Astrocyte (in vitro differentiated cells and primary cell): ENCODE data around the gene OVCH1. TPM values are rescaled to one million over a fixed set of nuclear protein-coding genes. Genes with fewer than 3 reads are reported as not detected.

Source experiments
- DNase-seq: peaks from one replicate; pipeline ENCODE4 v3.0.0-alpha.2; 2010; ENCODE audit warnings: low read depth
- FAIRE-seq: peaks from 2 replicates; lab custom pipeline; 2011; peaks lifted over from hg19 to GRCh38; lab: Jason Lieb, UNC
- H2AFZ ChIP-seq: 2 replicates; pipeline ENCODE4 v1.6.0; 2012; ENCODE audit warnings: low read depth, low read length, inconsistent platforms
- H3K27ac ChIP-seq: 2 replicates; pipeline ENCODE4 v1.5.1; 2011; ENCODE audit warnings: low read depth, low read length, inconsistent platforms
- H3K27me3 ChIP-seq: 2 replicates; pipeline ENCODE4 v1.6.0; 2011; ENCODE audit warnings: low read length, inconsistent platforms; ENCODE audit not compliant: insufficient read depth
- H3K36me3 ChIP-seq: 2 replicates; pipeline ENCODE4 v1.5.1; 2011; ENCODE audit warnings: low read length, inconsistent platforms; ENCODE audit not compliant: insufficient read depth
- H3K4me1 ChIP-seq: 2 replicates; pipeline ENCODE4 v1.5.1; 2011; ENCODE audit warnings: low read length, inconsistent platforms; ENCODE audit not compliant: insufficient read depth
- H3K4me2 ChIP-seq: 2 replicates; pipeline ENCODE4 v1.6.0; 2012; ENCODE audit warnings: low read length, inconsistent platforms
- H3K4me3 ChIP-seq: 2 replicates; pipeline ENCODE4 v1.5.1; 2011; ENCODE audit warnings: low read depth, mild to moderate bottlenecking, low read length, inconsistent platforms; ENCODE audit not compliant: insufficient read depth
- H3K79me2 ChIP-seq: 2 replicates; pipeline ENCODE4 v1.6.0; 2012; ENCODE audit warnings: mild to moderate bottlenecking, low read length, inconsistent platforms; ENCODE audit not compliant: insufficient read depth
- H3K9ac ChIP-seq: 2 replicates; pipeline ENCODE4 v1.6.0; 2012; ENCODE audit warnings: mild to moderate bottlenecking, low read length, inconsistent platforms
- H3K9me3 ChIP-seq: 2 replicates; pipeline ENCODE4 v1.5.1; 2012; ENCODE audit warnings: low read depth, mild to moderate bottlenecking, low read length, inconsistent platforms; ENCODE audit not compliant: insufficient read depth
- H4K20me1 ChIP-seq: 2 replicates; pipeline ENCODE4 v1.6.0; 2012; ENCODE audit warnings: low read length, inconsistent platforms; ENCODE audit not compliant: insufficient read depth
- H3K27ac Mint-ChIP-seq: one replicate; pipeline ENCODE4 v1.8.0; 2021; ENCODE audit warnings: mild to moderate bottlenecking, mixed read lengths; ENCODE audit not compliant: unreplicated experiment
- H3K27me3 Mint-ChIP-seq: one replicate; pipeline ENCODE4 v1.8.0; 2021; ENCODE audit warnings: low read depth, mixed read lengths; ENCODE audit not compliant: unreplicated experiment
- H3K36me3 Mint-ChIP-seq: one replicate; pipeline ENCODE4 v1.8.0; 2021; ENCODE audit warnings: low read depth, mixed read lengths; ENCODE audit not compliant: unreplicated experiment
- H3K4me1 Mint-ChIP-seq: one replicate; pipeline ENCODE4 v1.8.0; 2021; ENCODE audit warnings: low read depth, mixed read lengths; ENCODE audit not compliant: unreplicated experiment
- H3K4me3 Mint-ChIP-seq: one replicate; pipeline ENCODE4 v1.8.0; 2021; ENCODE audit warnings: mild to moderate bottlenecking, moderate library complexity, mixed read lengths; ENCODE audit not compliant: unreplicated experiment
- H3K9me3 Mint-ChIP-seq: one replicate; pipeline ENCODE4 v1.8.0; 2021; ENCODE audit warnings: mild to moderate bottlenecking, mixed read lengths; ENCODE audit not compliant: unreplicated experiment
- EZH2 ChIP-seq: IDR thresholded peaks from 2 replicates; pipeline ENCODE4 v1.6.1; 2012; ENCODE audit warnings: mild to moderate bottlenecking, low read length, inconsistent platforms; ENCODE audit not compliant: insufficient read depth
- total RNA-seq: library from RNA; stranded (reverse); gene quantifications from 2 replicates; pipeline ENCODE4 v1.2.1, GENCODE V29; 2021
- TF ChIP-seq, protein P1 (sequence below): IDR thresholded peaks from 2 replicates; pipeline ENCODE4 v1.5.1; 2011; ENCODE audit warnings: low read depth, mild to moderate bottlenecking, inconsistent platforms, low read length, moderate library complexity; ENCODE audit not compliant: insufficient read depth

Gene OVCH1
- total RNA-seq, 1 donor from 2014 or later: not detected

GRCh38 chr12:29415111-29415510, 82.4 kb downstream of the OVCH1 start:
- no peaks in the 10 kb centered on the region for H3K9me3 ChIP-seq
- Mint-ChIP-seq H3K9me3 (peaks cover 8% of the 10 kb centered on the region), H3K4me1 (no peaks in the 10 kb centered on the region), H3K36me3 (no peaks in the 10 kb centered on the region), H3K27ac (no peak overlapping the region), H3K27me3 (no peaks in the 10 kb centered on the region), H3K4me3 (no peak overlapping the region)
- H3K27me3 ChIP-seq: no peaks in the 10 kb centered on the region
- no peak overlapping the region for H3K9ac ChIP-seq
- H3K4me2 ChIP-seq: no peak overlapping the region
- TF ChIP-seq, protein P1, sequence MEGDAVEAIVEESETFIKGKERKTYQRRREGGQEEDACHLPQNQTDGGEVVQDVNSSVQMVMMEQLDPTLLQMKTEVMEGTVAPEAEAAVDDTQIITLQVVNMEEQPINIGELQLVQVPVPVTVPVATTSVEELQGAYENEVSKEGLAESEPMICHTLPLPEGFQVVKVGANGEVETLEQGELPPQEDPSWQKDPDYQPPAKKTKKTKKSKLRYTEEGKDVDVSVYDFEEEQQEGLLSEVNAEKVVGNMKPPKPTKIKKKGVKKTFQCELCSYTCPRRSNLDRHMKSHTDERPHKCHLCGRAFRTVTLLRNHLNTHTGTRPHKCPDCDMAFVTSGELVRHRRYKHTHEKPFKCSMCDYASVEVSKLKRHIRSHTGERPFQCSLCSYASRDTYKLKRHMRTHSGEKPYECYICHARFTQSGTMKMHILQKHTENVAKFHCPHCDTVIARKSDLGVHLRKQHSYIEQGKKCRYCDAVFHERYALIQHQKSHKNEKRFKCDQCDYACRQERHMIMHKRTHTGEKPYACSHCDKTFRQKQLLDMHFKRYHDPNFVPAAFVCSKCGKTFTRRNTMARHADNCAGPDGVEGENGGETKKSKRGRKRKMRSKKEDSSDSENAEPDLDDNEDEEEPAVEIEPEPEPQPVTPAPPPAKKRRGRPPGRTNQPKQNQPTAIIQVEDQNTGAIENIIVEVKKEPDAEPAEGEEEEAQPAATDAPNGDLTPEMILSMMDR: no peak
- TF ChIP-seq EZH2: no peak
- H3K79me2 ChIP-seq: no peaks in the 10 kb centered on the region
- FAIRE-seq (no peak), DNase-seq (peak; percentile 4)
- H3K4me1 ChIP-seq: no peaks in the 10 kb centered on the region
- H3K36me3 ChIP-seq: no peaks in the 10 kb centered on the region
- H4K20me1 ChIP-seq: no peaks in the 10 kb centered on the region
- no peak overlapping the region for H3K4me3 ChIP-seq
- H3K27ac ChIP-seq: no peak overlapping the region
- no peak overlapping the region for H2AFZ ChIP-seq

DNA sequence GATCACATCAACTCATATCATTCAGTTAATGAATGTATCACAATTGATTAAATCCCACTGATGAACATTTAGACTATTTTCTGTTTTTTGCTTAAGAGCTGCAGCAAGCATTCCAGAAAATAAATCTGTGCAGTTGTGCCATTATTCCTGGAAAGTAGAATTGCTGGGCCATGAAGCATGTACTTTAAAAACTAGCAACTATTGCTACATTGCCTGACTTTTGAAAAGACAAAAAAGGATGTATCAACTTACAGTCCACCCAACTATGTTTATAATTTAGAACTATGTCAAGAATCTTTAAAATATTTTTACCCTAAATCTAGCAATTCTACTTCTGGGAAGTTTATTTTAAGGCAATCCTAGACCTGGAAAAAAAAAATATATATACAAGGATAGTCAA, 83.1 kb downstream of the OVCH1 start:
- Histone ChIP-seq H3K36me3 (no peaks in the 10 kb centered on the region), H3K9me3 (no peaks in the 10 kb centered on the region), H3K27ac (no peak overlapping the region), H3K9ac (no peak overlapping the region), H3K79me2 (no peaks in the 10 kb centered on the region), H3K4me1 (no peaks in the 10 kb centered on the region), H3K27me3 (no peaks in the 10 kb centered on the region), H4K20me1 (no peaks in the 10 kb centered on the region), H2AFZ (no peak overlapping the region), H3K4me2 (no peak overlapping the region), H3K4me3 (no peak overlapping the region)
- Mint-ChIP-seq H3K4me1 (no peaks in the 10 kb centered on the region), H3K36me3 (no peaks in the 10 kb centered on the region), H3K27me3 (no peaks in the 10 kb centered on the region), H3K27ac (no peak overlapping the region), H3K4me3 (no peak overlapping the region), H3K9me3 (peaks cover 9% of the 10 kb centered on the region)
- TF ChIP-seq EZH2: no peak
- TF ChIP-seq, protein P1: no peak
- FAIRE-seq (no peak), DNase-seq (no peak)

DNA sequence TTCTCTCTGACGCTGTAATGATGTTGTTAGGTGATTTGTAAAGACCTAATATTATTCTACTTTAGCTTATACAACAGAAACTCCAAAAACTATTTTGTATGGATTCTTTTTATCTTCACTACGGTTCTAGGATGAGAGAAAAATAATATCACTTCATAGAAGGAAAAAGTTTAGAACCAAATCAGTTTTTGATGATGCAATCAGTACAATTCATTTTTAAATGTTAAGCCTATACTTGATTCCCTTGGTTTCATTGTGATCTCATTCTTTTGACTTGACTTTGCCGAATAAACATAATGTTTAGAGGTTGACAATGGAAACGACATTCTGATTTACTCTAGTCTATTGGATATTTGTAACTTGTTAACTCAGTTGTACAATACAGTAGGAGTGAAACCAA, 91.9 kb downstream of the OVCH1 start:
- DNase-seq (no peak), FAIRE-seq (no peak)
- Histone ChIP-seq H3K79me2 (no peaks in the 10 kb centered on the region), H3K9ac (no peak overlapping the region), H3K27ac (no peak overlapping the region), H3K4me1 (no peaks in the 10 kb centered on the region), H3K4me3 (no peak overlapping the region), H3K9me3 (no peaks in the 10 kb centered on the region), H2AFZ (no peak overlapping the region), H4K20me1 (no peaks in the 10 kb centered on the region), H3K36me3 (no peaks in the 10 kb centered on the region), H3K4me2 (no peak overlapping the region), H3K27me3 (no peaks in the 10 kb centered on the region)
- Mint-ChIP-seq H3K4me1 (no peaks in the 10 kb centered on the region), H3K9me3 (peaks cover 3% of the 10 kb centered on the region), H3K36me3 (no peaks in the 10 kb centered on the region), H3K27me3 (no peaks in the 10 kb centered on the region), H3K27ac (no peak overlapping the region), H3K4me3 (no peak overlapping the region)
- TF ChIP-seq, protein P1: no peak
- no peak for TF ChIP-seq EZH2
